HepG2 (cell line): ENCODE measurements around the gene BLOC1S2. TPM values are rescaled to one million over a fixed set of nuclear protein-coding genes. Genes with fewer than 3 reads are reported as not detected.

ENCODE experiments used
- ELF1 ChIP-seq: sonication (generic); formaldehyde crosslinking; IDR thresholded peaks from 2 replicates; pipeline ENCODE4 v1.4.0; 2020; ENCODE audit warnings: missing genetic modification reagents
- FOXP4 ChIP-seq: sonication (generic); formaldehyde crosslinking; IDR thresholded peaks from 2 replicates; pipeline ENCODE4 v1.4.0; 2020; ENCODE audit warnings: missing genetic modification reagents
- GATA4 ChIP-seq: sonication (generic); IDR thresholded peaks from 2 replicates; pipeline ENCODE4 v1.6.1; 2016; ENCODE audit warnings: antibody characterized with exemption, low read depth, borderline replicate concordance
- HINFP ChIP-seq: sonication (generic); formaldehyde crosslinking; IDR thresholded peaks from 2 replicates; pipeline ENCODE4 v1.4.0; 2020; ENCODE audit warnings: low read depth, mild to moderate bottlenecking, missing genetic modification reagents
- NR2F1 ChIP-seq, 2 experiments: fragments of 450-650 bp in 1 of 2; formaldehyde crosslinking in 1 of 2; IDR thresholded peaks; 2 replicates each; pipeline versions ENCODE4 v1.5.0 to v1.6.1; 2016 to 2020; ENCODE audit warnings: mild to moderate bottlenecking in 1 of 2, missing compliant biosample characterization in 1 of 2, missing genetic modification reagents in 1 of 2, moderate library complexity in 1 of 2
- PHF21A ChIP-seq: sonication (generic); formaldehyde crosslinking; IDR thresholded peaks from 2 replicates; pipeline ENCODE4 v1.5.0; 2020; ENCODE audit warnings: mild to moderate bottlenecking, missing genetic modification reagents
- PRDM15 ChIP-seq: sonication (generic); formaldehyde crosslinking; IDR thresholded peaks from 2 replicates; pipeline ENCODE4 v1.4.0; 2020; ENCODE audit warnings: missing genetic modification reagents
- SNAPC5 ChIP-seq: sonication (generic); formaldehyde crosslinking; IDR thresholded peaks from 2 replicates; pipeline ENCODE4 v1.8.1; 2023; ENCODE audit warnings: mild to moderate bottlenecking, missing genetic modification reagents, borderline replicate concordance
- TFE3 ChIP-seq: IDR thresholded peaks from 2 replicates; pipeline ENCODE4 v1.6.1; 2016
- ZNF142 ChIP-seq: sonication (generic); formaldehyde crosslinking; IDR thresholded peaks from 2 replicates; pipeline ENCODE4 v1.4.0; 2020; ENCODE audit warnings: missing genetic modification reagents
- ZNF317 ChIP-seq: sonication (generic); formaldehyde crosslinking; IDR thresholded peaks from 2 replicates; pipeline ENCODE4 v1.5.0; 2020; ENCODE audit warnings: mild to moderate bottlenecking, missing genetic modification reagents
- polyA plus RNA-seq, 8 experiments: library from polyadenylated mRNA; depleted of rRNA in 3 of 8; stranded (reverse) in 7 of 8; unstranded in 1 of 8; fragments of >200 nt; fragmentation: Illumina TruSeq in 4 of 8; extraction: Trizol in 4 of 8; gene quantifications; 2 replicates each; pipeline versions ENCODE4 v1.2.1 to v1.2.3, GENCODE V29; 2011 to 2016; ENCODE audit warnings: low read depth in 4 of 8, missing spikeins in 1 of 8, mixed read lengths in 1 of 8; ENCODE audit not compliant: insufficient read depth in 1 of 8
- total RNA-seq, 5 experiments: library from RNA; depleted of rRNA; stranded (reverse); fragments of >200 nt; fragmentation: Illumina TruSeq; extraction: Trizol; gene quantifications; 2 replicates each; pipeline ENCODE4 v1.2.3, GENCODE V29; 2016; ENCODE audit warnings: low read depth in 1 of 5

BLOC1S2 gene
- total and polyA plus RNA-seq, 2 of the 13 experiments (the other 11 are each of a cell fraction or from before 2014, with no cell fraction given): 22.3 to 64.4 TPM

- TF ChIP-seq PRDM15 (CRISPR knock-in tag): no peak
- TF ChIP-seq ZNF317: no peak; the same call in 1 of the 2 replicates
- peak; percentile 80 for TF ChIP-seq ELF1 (CRISPR knock-in tag)
- TF ChIP-seq NR2F1 (CRISPR knock-in tag; IDR thresholded peaks at IDR 0.05): 0 out of 4 replicates have a peak, but pooled peaks of 1 of the 2 experiments have one; percentile 20
- no peak for TF ChIP-seq SNAPC5 (CRISPR knock-in tag)
- peak; percentile 37; the same call in 1 of the 2 replicates for TF ChIP-seq GATA4
- TF ChIP-seq FOXP4 (CRISPR knock-in tag): peak; percentile 40; the same call in 1 of the 2 replicates
- TF ChIP-seq HINFP (CRISPR knock-in tag): 0 out of 2 replicates have a peak, but pooled peaks have one; percentile 37
- TF ChIP-seq PHF21A (CRISPR knock-in tag): peak; percentile 65; the same call in 1 of the 2 replicates
- TF ChIP-seq TFE3 (CRISPR knock-in tag): no peak
- no peak for TF ChIP-seq ZNF142 (CRISPR knock-in tag)
Observed at GRCh38 chr10:100267239-100268104, 19.0 kb downstream of the BLOC1S2 start, which contains the start of gene CWF19L1 (continued).
